ENCODE measurements around the gene MBLAC1. TPM values are rescaled to one million over a fixed set of nuclear protein-coding genes. Genes with fewer than 3 reads are reported as not detected.

Gene MBLAC1
- total RNA-seq, 4 donors from 2014 or later: 1.4 to 7.4 (median 3.1) TPM

GRCh38 chr7:100170101-100170897 lies 43.5 kb downstream of the MBLAC1 start:
- H3K36me3 ChIP-seq: no peaks in the 10 kb centered on the region
- DNase-seq (no peak), ATAC-seq (no peak)
- H3K4me3 ChIP-seq: no peak overlapping the region
- peaks cover 2 to 9% of the 10 kb centered on the region in 2 donors for H3K4me1 ChIP-seq
- no peaks in the 10 kb centered on the region for H3K9me3 ChIP-seq
- peaks cover 12 to 48% (median 46%) of the 10 kb centered on the region in 3 donors for H3K27me3 ChIP-seq
- no peak overlapping the region for H3K27ac ChIP-seq
- intact Hi-C loops (cut with DNase I; ENCODE audit: low total_unique reads) (no loop called here), in situ Hi-C loops (cut with MboI; ENCODE audit: low sequenced_read_pairs in 4 of 4) (loop anchor here in 1 of 4 donors (25.0 kb wide), 1 partner anchor 167 kb away; no protein-coding TSS in a partner anchor)
- TF ChIP-seq POLR2A (IDR thresholded peaks at IDR 0.05) (no peak), CTCF (IDR thresholded peaks at IDR 0.05 in 4 of 5, conservative IDR thresholded peaks at IDR 0.05 in 1 of 5) (no peak)

GRCh38 chr7:100171087-100171681 lies 44.4 kb downstream of the MBLAC1 start:
- in situ Hi-C loops (cut with MboI; ENCODE audit: low sequenced_read_pairs in 4 of 4) (loop anchor here in 1 of 4 donors (25.0 kb wide), 1 partner anchor 166 kb away; no protein-coding TSS in a partner anchor), intact Hi-C loops (cut with DNase I; ENCODE audit: low total_unique reads) (no loop called here)
- Histone ChIP-seq H3K4me3 (peak overlapping the region in 2 of 4 donors; percentile 7 to 8), H3K27me3 (peaks cover 12 to 48% (median 46%) of the 10 kb centered on the region in 3 donors), H3K36me3 (no peaks in the 10 kb centered on the region), H3K27ac (no peak overlapping the region), H3K9me3 (no peaks in the 10 kb centered on the region), H3K4me1 (peaks cover 2 to 9% of the 10 kb centered on the region in 2 donors)
- DNase-seq (no peak), ATAC-seq (no peak)
- no peak for TF ChIP-seq CTCF (IDR thresholded peaks at IDR 0.05 in 4 of 5, conservative IDR thresholded peaks at IDR 0.05 in 1 of 5)
- no peak for TF ChIP-seq POLR2A (IDR thresholded peaks at IDR 0.05)

GRCh38 chr7:100171840-100172239 lies 45.1 kb downstream of the MBLAC1 start:
- H3K27me3 ChIP-seq: peaks cover 12 to 44% (median 42%) of the 10 kb centered on the region in 3 donors
- in situ Hi-C loops (cut with MboI; ENCODE audit: low sequenced_read_pairs in 4 of 4): loop anchor here in 1 of 4 donors (25.0 kb wide), 1 partner anchor 165 kb away; no protein-coding TSS in a partner anchor
- no peak overlapping the region for H3K27ac ChIP-seq

More at GRCh38 chr7:100171840-100172239, 45.1 kb downstream of the MBLAC1 start:
- H3K9me3 ChIP-seq: no peaks in the 10 kb centered on the region
- no peak for TF ChIP-seq POLR2A (IDR thresholded peaks at IDR 0.05)
- no peak for TF ChIP-seq CTCF (IDR thresholded peaks at IDR 0.05 in 4 of 5, conservative IDR thresholded peaks at IDR 0.05 in 1 of 5)
- H3K4me3 ChIP-seq: peak overlapping the region in 2 of 4 donors; percentile 7 to 8
- no peaks in the 10 kb centered on the region for H3K36me3 ChIP-seq
- no peak for DNase-seq
- intact Hi-C loops (cut with DNase I; ENCODE audit: low total_unique reads): no loop called here
- no peak for ATAC-seq
- H3K4me1 ChIP-seq: peaks cover 2 to 11% of the 10 kb centered on the region in 2 donors
